HG02623 (cell line): Measurements from ENCODE around the gene PTCRA.
"Not testable (repeated sequence)": the region's sequence is repeated elsewhere in the genome, so short reads cannot be mapped to it uniquely, and the experiment has no call there.

ENCODE experiments used
- ATAC-seq: cut with Tn5 transposase; IDR thresholded peaks from one replicate; pipeline ENCODE4 v1.9.1; 2021; ENCODE audit warnings: moderate library complexity; ENCODE audit not compliant: unreplicated experiment

Gene PTCRA

GRCh38 chr6:42938987-42939809 is 23.3 kb downstream of the PTCRA start:
- no peak for ATAC-seq

- ATAC-seq = no peak
Measured at GRCh38 chr6:42939810-42940167, 23.9 kb downstream of the PTCRA start.

GRCh38 chr6:42940493-42941045 is 24.7 kb downstream of the PTCRA start:
- no peak for ATAC-seq

GRCh38 chr6:42941356-42941755 is 25.5 kb downstream of the PTCRA start:
- not testable (repeated sequence) for ATAC-seq

GRCh38 chr6:42942444-42942843 is 26.6 kb downstream of the PTCRA start:
- no peak for ATAC-seq

GRCh38 chr6:42947950-42948349 is 32.1 kb downstream of the PTCRA start:
- ATAC-seq = no peak

- ATAC-seq = no peak
Measured at GRCh38 chr6:42952389-42952788, 36.5 kb downstream of the PTCRA start.

GRCh38 chr6:42954405-42954804 is 38.6 kb downstream of the PTCRA start:
- not testable (repeated sequence) for ATAC-seq

GRCh38 chr6:42958125-42958524 is 42.3 kb downstream of the PTCRA start:
- no peak for ATAC-seq

- no peak for ATAC-seq
Measured at GRCh38 chr6:42959917-42960242, 44.0 kb downstream of the PTCRA start.

GRCh38 chr6:42960243-42961019 is 44.6 kb downstream of the PTCRA start, which contains the start of gene GNMT:
Gene GNMT, plus strand, starts transcription at chr6:42960754. Its CDS starts 14 bp downstream, at chr6:42960768.
- no peak for ATAC-seq

GRCh38 chr6:42961020-42961470 is 45.2 kb downstream of the PTCRA start:
- no peak for ATAC-seq

GRCh38 chr6:42962096-42962495 is 46.2 kb downstream of the PTCRA start:
- no peak for ATAC-seq

GRCh38 chr6:42962502-42963178 is 46.8 kb downstream of the PTCRA start:
- no peak for ATAC-seq

GRCh38 chr6:42963179-42963854 is 47.5 kb downstream of the PTCRA start:
- ATAC-seq = no peak

GRCh38 chr6:42963855-42964605 is 48.2 kb downstream of the PTCRA start:
- no peak for ATAC-seq

- no peak for ATAC-seq
Measured at GRCh38 chr6:42966571-42966970, 50.7 kb downstream of the PTCRA start.

- no peak for ATAC-seq
Measured at GRCh38 chr6:42967228-42967627, 51.4 kb downstream of the PTCRA start.

- no peak for ATAC-seq
Measured at GRCh38 chr6:42968126-42968701, 52.4 kb downstream of the PTCRA start.

GRCh38 chr6:42968783-42969182 is 52.9 kb downstream of the PTCRA start:
- ATAC-seq = no peak
